Measurements from ENCODE around the gene IL1RAPL2. TPM values are rescaled to one million over a fixed set of nuclear protein-coding genes. Genes with fewer than 3 reads are reported as not detected.

Gene IL1RAPL2
- total and polyA plus RNA-seq, 2 of the 4 experiments (the other 2 are of a cell fraction): 0.03 TPM; not detected in 1

GRCh38 chrX:105658136-105658535 is 1092.1 kb downstream of the IL1RAPL2 start:
- Histone ChIP-seq H2BK20ac (ENCODE audit: low read depth, low read length) (no peak overlapping the region), H2BK15ac (ENCODE audit: low read depth, low read length) (no peak overlapping the region), H3K4ac (ENCODE audit: low read depth, low read length) (no peak overlapping the region), H3K27ac (ENCODE audit: insufficient read depth, low read length) (no peak overlapping the region), H4K91ac (ENCODE audit: insufficient read depth, low read depth, low read length) (no peak overlapping the region), H2BK5ac (ENCODE audit: low read depth, low read length, poor library complexity, severe bottlenecking) (no peak overlapping the region), H3K18ac (ENCODE audit: low read depth, low read length) (no peak overlapping the region), H3K79me1 (ENCODE audit: low read depth in 1 of 2, low read length in 2 of 2) (no peaks in the 10 kb centered on the region), H2BK120ac (ENCODE audit: low read depth, low read length) (no peak overlapping the region), H3K9me3 (ENCODE audit: control insufficient read depth, insufficient read depth, low read length) (no peaks in the 10 kb centered on the region), H3K9me1 (ENCODE audit: insufficient read depth, low read length) (no peaks in the 10 kb centered on the region), H4K20me1 (ENCODE audit: insufficient read depth, low read length) (no peaks in the 10 kb centered on the region), H3K36me3 (ENCODE audit: control insufficient read depth, insufficient read depth, low read length) (no peaks in the 10 kb centered on the region), H3K4me1 (ENCODE audit: control insufficient read depth, insufficient read depth, low read length) (no peaks in the 10 kb centered on the region), H3K4me3 (ENCODE audit: insufficient read depth, low read depth, low read length) (no peak overlapping the region), H3K9ac (ENCODE audit: low read depth, low read length) (no peak overlapping the region), H2AK5ac (ENCODE audit: low read depth, low read length) (no peak overlapping the region), H3K4me2 (ENCODE audit: low read depth, low read length) (no peak overlapping the region), H3K14ac (replicated peaks; ENCODE audit: low read depth, low read length) (no peak overlapping the region), H4K8ac (ENCODE audit: low read depth in 2 of 2, low read length in 2 of 2) (no peak overlapping the region), H3K23ac (ENCODE audit: low read depth, low read length) (no peak overlapping the region), H2AFZ (replicated peaks; ENCODE audit: low read length, poor library complexity) (no peak overlapping the region), H4K5ac (ENCODE audit: low read depth, low read length) (no peak overlapping the region), H2AK9ac (replicated peaks; ENCODE audit: low read depth, low read length, poor library complexity) (no peak overlapping the region), H3K27me3 (ENCODE audit: control insufficient read depth, insufficient read depth, low read length) (no peaks in the 10 kb centered on the region), H3K56ac (ENCODE audit: extremely low read depth, insufficient read depth, low read length) (no peak overlapping the region)
- no peak for TF ChIP-seq CTCF (conservative IDR thresholded peaks at IDR 0.05; ENCODE audit: low read depth, low read length)
- no peak for TF ChIP-seq MXI1 (IDR thresholded peaks at IDR 0.05; ENCODE audit: borderline replicate concordance, low read depth, low read length)
- TF ChIP-seq CHD1 (IDR thresholded peaks at IDR 0.05; ENCODE audit: low read depth, low read length): no peak
- no peak for TF ChIP-seq CEBPB (IDR thresholded peaks at IDR 0.05; ENCODE audit: low read depth, low read length)
- TF ChIP-seq MAFK (IDR thresholded peaks at IDR 0.05; ENCODE audit: low read depth, low read length): no peak
- TF ChIP-seq BHLHE40 (IDR thresholded peaks at IDR 0.05; ENCODE audit: low read depth, low read length): no peak
- DNase-seq (no peak), ATAC-seq (ENCODE audit: low read depth) (no peak)
- ChIA-PET CTCF (no interaction called here), POLR2A (ENCODE audit: unreplicated experiment) (no interaction called here)
- in situ Hi-C loops (cut with MboI; ENCODE audit: low sequenced_read_pairs): no loop called here
- dilution Hi-C loops (cut with HindIII; ENCODE audit: low sequenced_read_pairs, unreplicated experiment): no loop called here
- no TSS peak for BruUV-seq (replicated peaks)
- intact Hi-C loops (cut with micrococcal nuclease): no loop called here
- no CpG with 5 or more reads among the region's 2 CpGs for WGBS, 2 experiments (ENCODE audit: extremely low coverage in 2 of 2, insufficient read length in 1 of 2)
